Epithelial cell of esophagus (primary cell): ENCODE data around the gene CALY.
"Not testable (repeated sequence)": the region's sequence is repeated elsewhere in the genome, so short reads cannot be mapped to it uniquely, and the experiment has no call there.

Experiments
- DNase-seq: peaks from one replicate; pipeline ENCODE4 v3.0.0; 2010; ENCODE audit warnings: low read depth
- H3K4me3 ChIP-seq: 2 replicates; pipeline ENCODE4 v1.5.1; 2011; ENCODE audit warnings: mild to moderate bottlenecking, low read length, control low read depth
- CTCF ChIP-seq: IDR thresholded peaks from 2 replicates; pipeline ENCODE4 v1.5.1; 2011; ENCODE audit warnings: low read depth, mild to moderate bottlenecking, low read length, control low read depth, inconsistent platforms; ENCODE audit not compliant: insufficient read depth; ENCODE audit errors: missing control alignments

CALY gene

GRCh38 chr10:133379152-133379800, 42.6 kb upstream of the CALY start, which contains the start of gene PAOX:
Gene PAOX (plus strand): TSS chr10:133379262. CDS start chr10:133379317, 55 bp downstream.
- H3K4me3 ChIP-seq, result peak within 1 kb of the TSS; percentile 63
- TF ChIP-seq CTCF, result no peak
- DNase-seq, result peak; percentile 81

- TF ChIP-seq CTCF, result no peak
- DNase-seq, result peak; percentile 51
These were observed 41.8 kb upstream of the CALY start for GRCh38 chr10:133378251-133379096.

DNA sequence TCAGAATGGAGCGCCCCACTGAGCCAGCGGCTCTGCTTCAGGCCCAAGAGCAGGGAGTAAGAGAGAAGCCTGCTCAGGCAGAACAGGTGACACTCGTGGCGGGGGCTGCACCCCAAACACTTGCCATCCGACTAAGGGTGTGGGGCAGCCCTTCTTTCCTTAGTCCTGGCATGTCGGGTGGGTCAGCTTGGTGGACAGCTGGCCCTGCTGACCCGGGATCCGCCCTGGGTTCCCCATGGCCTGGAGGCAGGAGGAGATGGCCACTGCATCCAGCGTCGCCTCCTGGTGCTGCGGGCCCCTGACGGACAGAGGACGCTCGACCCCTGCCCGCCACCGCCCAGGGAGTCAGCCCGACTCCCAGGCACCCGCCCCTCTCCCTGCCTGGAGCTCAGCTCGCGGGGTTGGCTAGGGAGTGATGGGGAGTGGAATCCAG, 41.1 kb upstream of the CALY start:
- peak overlapping the region; percentile 63 for H3K4me3 ChIP-seq
- no peak for TF ChIP-seq CTCF
- no peak for DNase-seq

More at GRCh38 chr10:133378251-133379096, 41.8 kb upstream of the CALY start:
- H3K4me3 ChIP-seq, result peak overlapping the region; percentile 63

- no peak for TF ChIP-seq CTCF
- H3K4me3 ChIP-seq, result no peak overlapping the region
- DNase-seq, result no peak
These were observed 40.5 kb upstream of the CALY start for GRCh38 chr10:133377025-133377817.

- not testable (repeated sequence) for DNase-seq
These were observed 39.5 kb upstream of the CALY start for GRCh38 chr10:133376183-133376582.

DNA sequence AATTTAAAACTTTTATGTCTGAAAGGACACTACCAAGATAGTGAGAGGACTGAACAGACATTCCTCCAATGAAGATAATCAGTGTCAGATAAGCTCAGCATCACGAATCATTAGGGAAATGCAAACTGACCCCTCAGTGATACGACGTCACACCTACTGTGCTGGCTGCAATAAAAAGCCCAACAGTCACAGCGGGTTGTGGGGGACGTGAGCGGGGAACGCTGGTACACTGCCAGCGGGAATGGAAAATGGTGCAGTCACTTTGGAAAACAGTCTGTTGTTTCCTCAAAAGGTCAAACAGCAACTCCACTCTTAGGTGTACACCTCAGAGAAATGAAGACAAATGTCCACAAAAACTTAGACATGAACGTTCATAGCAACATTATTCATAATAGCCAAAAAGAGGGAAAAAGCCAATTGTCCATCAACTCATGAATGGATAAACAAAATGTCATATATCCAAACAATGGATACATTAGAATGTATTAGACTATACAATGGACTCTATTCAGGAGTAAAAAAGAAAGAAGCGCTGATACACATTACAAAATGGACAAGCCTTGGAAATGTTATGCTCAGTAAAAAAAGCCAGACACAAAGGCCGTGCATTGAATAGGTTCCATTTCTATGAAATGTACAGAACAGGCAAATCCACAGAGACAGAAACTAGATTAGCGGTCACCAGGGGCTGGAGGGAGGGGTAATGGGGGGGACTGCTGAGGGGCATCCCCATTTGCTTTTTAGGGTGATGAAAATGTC, 38.8 kb upstream of the CALY start:
- no peak for DNase-seq
- H3K4me3 ChIP-seq, result no peak overlapping the region
- TF ChIP-seq CTCF, result no peak

More at GRCh38 chr10:133376183-133376582, 39.5 kb upstream of the CALY start:
- not testable (repeated sequence) for H3K4me3 ChIP-seq
